ENCODE results near the gene ICE1. TPM values are rescaled to one million over a fixed set of nuclear protein-coding genes. Genes with fewer than 3 reads are reported as not detected.
"Not testable (repeated sequence)": the region's sequence is repeated elsewhere in the genome, so short reads cannot be mapped to it uniquely, and the experiment has no call there.

ICE1 gene
- total RNA-seq, 1 donor from 2014 or later = 56.5 TPM

DNA sequence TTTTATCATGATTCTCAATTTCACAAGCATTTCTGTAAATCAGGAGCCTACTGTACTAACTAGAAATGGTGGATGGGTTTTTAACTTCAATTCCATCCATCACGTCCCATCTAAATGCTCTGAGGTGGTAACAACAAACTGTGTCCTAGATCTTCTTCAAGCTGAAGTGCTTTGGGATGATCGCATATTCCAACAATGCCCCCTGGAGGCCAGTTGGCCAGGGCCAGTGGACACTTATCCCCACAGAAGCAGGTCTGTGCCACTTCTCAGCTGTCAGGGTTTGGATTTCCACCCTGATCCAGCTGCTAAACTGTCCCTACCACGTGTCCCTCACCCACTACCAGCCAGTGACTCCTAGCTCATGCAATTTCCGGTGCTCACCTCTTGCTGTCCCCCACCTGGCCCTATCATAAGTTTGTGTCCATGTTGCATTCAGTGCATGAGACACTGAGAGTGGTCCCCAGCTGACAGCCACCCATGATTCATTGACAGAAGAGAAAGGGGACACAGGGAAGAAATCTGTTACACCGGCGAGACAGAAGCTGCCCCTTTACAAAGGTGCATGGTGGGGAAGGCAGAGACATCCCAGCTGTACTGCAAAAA lies 28.0 kb upstream of the ICE1 start:
- not testable (repeated sequence) for H3K9me3 Mint-ChIP-seq (ENCODE audit: unreplicated experiment); H3K27me3 Mint-ChIP-seq (ENCODE audit: unreplicated experiment); H3K36me3 Mint-ChIP-seq (ENCODE audit: unreplicated experiment); H3K4me1 Mint-ChIP-seq (ENCODE audit: low read depth, unreplicated experiment); H3K4me3 Mint-ChIP-seq (ENCODE audit: unreplicated experiment); H3K27ac Mint-ChIP-seq (ENCODE audit: unreplicated experiment)
- peak; percentile 76 for DNase-seq
- peak; percentile 51 for TF ChIP-seq CTCF (IDR thresholded peaks at IDR 0.05; ENCODE audit: partially characterized antibody, unreplicated experiment)

- H3K27me3 Mint-ChIP-seq (ENCODE audit: unreplicated experiment); H3K4me3 Mint-ChIP-seq (ENCODE audit: unreplicated experiment); H3K4me1 Mint-ChIP-seq (ENCODE audit: low read depth, unreplicated experiment); H3K27ac Mint-ChIP-seq (ENCODE audit: unreplicated experiment); H3K9me3 Mint-ChIP-seq (ENCODE audit: unreplicated experiment); DNase-seq; H3K36me3 Mint-ChIP-seq (ENCODE audit: unreplicated experiment): not testable (repeated sequence)
Observed at GRCh38 chr5:5395093-5395492, 27.4 kb upstream of the ICE1 start.

- H3K4me1 Mint-ChIP-seq (ENCODE audit: low read depth, unreplicated experiment) = peaks cover under 1% of the 10 kb centered on the region
- TF ChIP-seq CTCF (IDR thresholded peaks at IDR 0.05; ENCODE audit: partially characterized antibody, unreplicated experiment) = no peak
- DNase-seq = no peak
- peaks cover 3% of the 10 kb centered on the region for H3K9me3 Mint-ChIP-seq (ENCODE audit: unreplicated experiment)
- no peaks in the 10 kb centered on the region for H3K27me3 Mint-ChIP-seq (ENCODE audit: unreplicated experiment)
- H3K27ac Mint-ChIP-seq (ENCODE audit: unreplicated experiment) = no peak overlapping the region
- H3K4me3 Mint-ChIP-seq (ENCODE audit: unreplicated experiment) = no peak overlapping the region
- H3K36me3 Mint-ChIP-seq (ENCODE audit: unreplicated experiment) = no peaks in the 10 kb centered on the region
Observed at GRCh38 chr5:5398071-5398470, 24.4 kb upstream of the ICE1 start.

DNA sequence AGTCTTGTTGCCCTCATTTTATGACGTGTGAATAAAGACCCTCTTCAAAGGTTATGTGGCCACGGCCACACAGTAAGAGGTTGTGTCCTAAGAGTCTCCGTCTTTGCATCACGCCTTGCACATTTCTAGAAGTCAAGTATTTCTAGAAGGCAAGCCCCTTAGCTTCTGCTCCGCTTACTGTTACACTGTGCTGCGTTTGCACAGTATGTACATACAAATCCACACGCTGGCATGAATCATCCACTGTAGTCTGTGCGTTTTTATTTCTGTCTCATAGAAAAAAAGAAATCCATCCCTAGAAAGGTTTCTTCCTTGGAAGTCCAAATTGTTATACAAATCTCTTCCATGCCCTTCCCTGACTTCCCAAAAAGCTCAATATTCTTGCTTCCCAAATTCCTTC lies 21.4 kb upstream of the ICE1 start:
- no peak for DNase-seq
- no peak for TF ChIP-seq CTCF (IDR thresholded peaks at IDR 0.05; ENCODE audit: partially characterized antibody, unreplicated experiment)
- Mint-ChIP-seq H3K27ac (ENCODE audit: unreplicated experiment) (no peak overlapping the region), H3K4me3 (ENCODE audit: unreplicated experiment) (no peak overlapping the region), H3K9me3 (ENCODE audit: unreplicated experiment) (peaks cover 3% of the 10 kb centered on the region), H3K36me3 (ENCODE audit: unreplicated experiment) (no peaks in the 10 kb centered on the region), H3K4me1 (ENCODE audit: low read depth, unreplicated experiment) (no peaks in the 10 kb centered on the region), H3K27me3 (ENCODE audit: unreplicated experiment) (no peaks in the 10 kb centered on the region)

DNA sequence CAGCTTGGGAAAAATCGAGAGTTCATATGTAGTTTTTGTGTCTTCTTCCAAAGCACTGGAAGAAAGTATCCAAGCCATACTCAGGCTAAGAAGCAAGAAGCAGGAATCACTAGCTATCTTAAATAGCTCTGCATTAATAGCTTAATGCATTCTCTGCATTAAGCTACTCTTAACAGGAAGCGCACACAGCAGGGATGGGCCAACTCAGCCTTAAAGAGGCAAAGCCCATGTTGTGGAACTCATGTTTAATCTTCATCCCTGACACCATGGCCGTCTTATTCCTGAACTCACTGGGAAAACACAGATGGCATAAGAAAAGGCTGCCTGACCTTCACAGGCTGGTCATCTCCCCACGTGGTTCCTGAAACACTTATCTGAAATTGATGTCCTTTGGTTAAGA lies 18.7 kb upstream of the ICE1 start:
- Mint-ChIP-seq H3K4me1 (ENCODE audit: low read depth, unreplicated experiment) (no peaks in the 10 kb centered on the region), H3K9me3 (ENCODE audit: unreplicated experiment) (peaks cover 3% of the 10 kb centered on the region), H3K36me3 (ENCODE audit: unreplicated experiment) (no peaks in the 10 kb centered on the region), H3K27me3 (ENCODE audit: unreplicated experiment) (no peaks in the 10 kb centered on the region), H3K27ac (ENCODE audit: unreplicated experiment) (no peak overlapping the region), H3K4me3 (ENCODE audit: unreplicated experiment) (no peak overlapping the region)
- no peak for DNase-seq
- TF ChIP-seq CTCF (IDR thresholded peaks at IDR 0.05; ENCODE audit: partially characterized antibody, unreplicated experiment) = no peak

Measured in glutamatergic neuron (in vitro differentiated cells).